Left lung (tissue), 10 donors: ENCODE data around the gene HSD3B7. TPM values are rescaled to one million over a fixed set of nuclear protein-coding genes. Genes with fewer than 3 reads are reported as not detected.

ENCODE experiments used
- ATAC-seq: fragments of 200-7000 bp; cut with Tn5 transposase; one replicate; pipeline ENCODE4 v1.9.1; 2020; ENCODE audit warnings: moderate library complexity
- DNase-seq, 4 donors: peaks; one replicate each; pipeline ENCODE4 v3.0.0-alpha.2; 2013 to 2020
- H3K27ac ChIP-seq, 2 donors: fragments of 200-600 bp; sonication (generic) in 1 of 2; one replicate each; pipeline versions ENCODE4 v1.5.0 to v1.8.0; 2020 to 2021
- H3K27me3 ChIP-seq, 2 donors: fragments of 200-600 bp; sonication (generic) in 1 of 2; one replicate each; pipeline versions ENCODE4 v1.5.0 to v1.8.0; 2020 to 2021
- H3K36me3 ChIP-seq, 2 donors: fragments of 200-600 bp; sonication (generic) in 1 of 2; one replicate each; pipeline versions ENCODE4 v1.5.0 to v1.8.0; 2020 to 2021
- H3K4me1 ChIP-seq, 2 donors: fragments of 200-600 bp; one replicate each; pipeline ENCODE4 v1.8.0; 2021
- H3K4me3 ChIP-seq, 2 donors: fragments of 200-600 bp; sonication (generic) in 1 of 2; one replicate each; pipeline versions ENCODE4 v1.5.0 to v1.8.0; 2020 to 2021; ENCODE audit warnings: mild to moderate bottlenecking in 1 of 2
- H3K9me3 ChIP-seq, 2 donors: fragments of 200-600 bp; sonication (generic) in 1 of 2; one replicate each; pipeline versions ENCODE4 v1.5.0 to v1.8.0; 2020 to 2021
- intact Hi-C, 2 donors: fragments of 100-400 bp; cut with DNase I; formaldehyde crosslinking; loops; one replicate each; pipeline versions ENCODE4 v1.11.2 to v1.14.2; 2022
- polyA plus RNA-seq, 6 donors: library from polyadenylated mRNA; unstranded; fragments of 120-200 nt; gene quantifications; one replicate each; pipeline ENCODE4 v1.2.1, GENCODE V29; 2013; ENCODE audit not compliant: insufficient read length in 6 of 6
- total RNA-seq, 2 donors: library from RNA; stranded (reverse); fragmentation: NEBNext Ultra II Directional; extraction: Animal tissue kit (Norgen Biotek cat#: 25700); gene quantifications; one replicate each; pipeline ENCODE4 v1.2.1, GENCODE V29; 2021
- TF ChIP-seq, protein P1 (sequence below), 2 donors: fragments of 200-600 bp; sonication (generic) in 1 of 2; IDR thresholded peaks; one replicate each; pipeline versions ENCODE4 v1.5.0 to v1.8.0; 2021; ENCODE audit warnings: antibody characterized with exemption in 2 of 2
- donor health status: DM: no; HTN: yes; CAD: no.
- donor health status: DM: no; HTN: no; CAD: no.

Gene HSD3B7
- total and polyA plus RNA-seq, 8 donors = 3.9 to 28.4 (median 4.8) TPM

DNA sequence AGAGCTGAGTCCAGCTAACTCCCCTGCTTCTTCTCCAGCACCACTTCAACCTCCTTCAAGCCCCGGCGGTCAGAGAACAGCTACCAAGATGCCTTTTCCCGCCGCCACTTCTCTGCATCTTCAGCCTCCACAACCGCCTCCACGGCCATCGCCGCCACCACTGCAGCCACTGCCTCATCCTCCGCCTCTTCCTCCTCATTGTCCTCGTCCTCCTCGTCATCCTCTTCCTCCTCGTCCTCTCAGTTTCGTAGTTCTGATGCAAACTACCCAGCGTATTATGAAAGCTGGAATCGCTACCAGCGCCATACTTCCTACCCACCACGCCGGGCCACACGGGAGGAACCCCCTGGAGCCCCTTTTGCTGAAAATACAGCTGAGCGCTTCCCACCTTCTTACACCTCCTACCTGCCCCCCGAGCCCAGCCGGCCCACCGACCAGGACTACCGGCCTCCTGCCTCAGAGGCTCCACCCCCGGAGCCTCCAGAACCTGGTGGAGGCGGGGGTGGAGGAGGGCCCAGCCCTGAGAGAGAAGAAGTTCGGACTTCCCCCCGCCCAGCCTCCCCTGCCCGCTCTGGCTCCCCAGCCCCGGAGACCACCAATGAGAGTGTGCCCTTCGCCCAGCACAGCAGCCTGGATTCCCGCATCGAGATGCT, 20.3 kb upstream of the HSD3B7 start:
- H3K4me1 ChIP-seq = peaks cover 0 to 3% of the 10 kb centered on the region in 2 donors
- H3K27me3 ChIP-seq = no peaks in the 10 kb centered on the region
- TF ChIP-seq, protein P1, sequence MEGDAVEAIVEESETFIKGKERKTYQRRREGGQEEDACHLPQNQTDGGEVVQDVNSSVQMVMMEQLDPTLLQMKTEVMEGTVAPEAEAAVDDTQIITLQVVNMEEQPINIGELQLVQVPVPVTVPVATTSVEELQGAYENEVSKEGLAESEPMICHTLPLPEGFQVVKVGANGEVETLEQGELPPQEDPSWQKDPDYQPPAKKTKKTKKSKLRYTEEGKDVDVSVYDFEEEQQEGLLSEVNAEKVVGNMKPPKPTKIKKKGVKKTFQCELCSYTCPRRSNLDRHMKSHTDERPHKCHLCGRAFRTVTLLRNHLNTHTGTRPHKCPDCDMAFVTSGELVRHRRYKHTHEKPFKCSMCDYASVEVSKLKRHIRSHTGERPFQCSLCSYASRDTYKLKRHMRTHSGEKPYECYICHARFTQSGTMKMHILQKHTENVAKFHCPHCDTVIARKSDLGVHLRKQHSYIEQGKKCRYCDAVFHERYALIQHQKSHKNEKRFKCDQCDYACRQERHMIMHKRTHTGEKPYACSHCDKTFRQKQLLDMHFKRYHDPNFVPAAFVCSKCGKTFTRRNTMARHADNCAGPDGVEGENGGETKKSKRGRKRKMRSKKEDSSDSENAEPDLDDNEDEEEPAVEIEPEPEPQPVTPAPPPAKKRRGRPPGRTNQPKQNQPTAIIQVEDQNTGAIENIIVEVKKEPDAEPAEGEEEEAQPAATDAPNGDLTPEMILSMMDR (IDR thresholded peaks at IDR 0.05) = no peak
- intact Hi-C loops = no loop called here
- no peak overlapping the region for H3K4me3 ChIP-seq
- DNase-seq (no peak), ATAC-seq (no peak)
- H3K36me3 ChIP-seq = peaks cover 0 to 100% of the 10 kb centered on the region in 2 donors
- no peaks in the 10 kb centered on the region for H3K9me3 ChIP-seq
- H3K27ac ChIP-seq = no peak overlapping the region

DNA sequence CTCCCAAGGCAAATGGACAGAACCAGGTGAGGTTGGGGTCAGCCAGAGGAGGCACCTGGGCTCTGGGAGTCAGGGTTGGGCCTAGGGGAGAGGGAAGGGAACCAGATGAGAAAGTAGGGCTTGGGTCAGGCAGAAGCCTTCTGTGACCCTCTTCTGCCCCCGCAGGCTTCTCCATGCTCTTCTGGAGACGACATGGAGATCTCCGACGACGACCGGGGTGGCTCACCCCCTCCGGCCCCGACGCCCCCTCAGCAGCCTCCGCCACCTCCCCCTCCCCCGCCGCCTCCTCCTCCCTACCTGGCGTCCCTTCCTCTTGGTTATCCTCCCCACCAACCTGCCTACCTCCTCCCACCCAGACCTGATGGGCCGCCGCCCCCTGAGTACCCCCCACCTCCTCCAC, 19.6 kb upstream of the HSD3B7 start:
- DNase-seq (no peak), ATAC-seq (no peak)
- Histone ChIP-seq H3K27ac (no peak overlapping the region), H3K9me3 (no peaks in the 10 kb centered on the region), H3K4me3 (no peak overlapping the region), H3K36me3 (peaks cover 0 to 100% of the 10 kb centered on the region in 2 donors), H3K4me1 (no peaks in the 10 kb centered on the region), H3K27me3 (no peaks in the 10 kb centered on the region)
- TF ChIP-seq, protein P1 (IDR thresholded peaks at IDR 0.05) = no peak
- intact Hi-C loops = no loop called here

DNA sequence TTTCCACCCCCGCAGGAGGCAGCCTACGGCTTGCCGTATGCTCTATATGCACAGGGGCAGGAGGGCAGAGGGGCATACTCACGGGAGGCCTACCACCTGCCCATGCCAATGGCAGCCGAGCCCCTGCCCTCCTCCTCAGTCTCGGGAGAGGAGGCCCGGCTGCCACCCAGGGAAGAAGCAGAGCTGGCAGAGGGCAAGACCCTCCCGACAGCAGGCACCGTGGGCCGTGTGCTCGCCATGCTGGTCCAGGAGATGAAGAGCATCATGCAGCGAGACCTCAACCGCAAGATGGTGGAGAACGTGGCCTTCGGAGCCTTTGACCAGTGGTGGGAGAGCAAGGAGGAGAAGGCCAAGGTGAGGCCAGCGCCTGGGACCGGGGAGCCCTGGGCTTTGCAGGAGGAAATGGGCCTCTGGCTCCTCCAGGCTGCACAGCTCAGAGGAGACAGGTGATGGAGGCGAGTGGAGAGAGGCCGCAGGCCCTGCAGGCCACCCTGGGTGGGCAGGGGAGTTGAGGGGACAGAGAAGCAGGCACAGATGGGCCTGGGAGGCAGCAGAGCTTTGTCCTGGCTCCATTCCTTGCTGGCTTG, 18.9 kb upstream of the HSD3B7 start:
- Histone ChIP-seq H3K27me3 (no peaks in the 10 kb centered on the region), H3K36me3 (peaks cover 0 to 100% of the 10 kb centered on the region in 2 donors), H3K27ac (no peak overlapping the region), H3K4me3 (no peak overlapping the region), H3K4me1 (no peaks in the 10 kb centered on the region), H3K9me3 (no peaks in the 10 kb centered on the region)
- intact Hi-C loops = no loop called here
- TF ChIP-seq, protein P1 (IDR thresholded peaks at IDR 0.05) = no peak
- DNase-seq (no peak), ATAC-seq (no peak)

DNA sequence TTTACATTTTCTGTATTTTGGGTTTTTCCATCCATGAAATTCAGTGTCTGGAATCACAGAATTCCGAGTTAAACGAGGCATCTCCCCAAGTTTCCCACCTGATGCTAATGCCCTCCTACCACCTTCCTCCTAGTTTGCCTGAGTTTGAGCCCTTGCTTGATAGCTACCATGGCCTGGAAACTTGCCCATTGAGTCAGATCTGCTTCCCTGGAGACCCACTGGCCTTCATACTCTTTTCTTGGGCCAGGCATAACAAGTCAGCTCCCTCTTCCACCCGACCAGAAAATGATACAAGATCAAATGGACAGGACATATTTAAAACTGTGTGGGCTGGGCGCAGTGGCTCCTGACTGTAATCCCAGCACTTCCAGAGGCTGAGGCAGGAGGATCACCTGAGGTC, 17.2 kb upstream of the HSD3B7 start:
- no peak overlapping the region for H3K27ac ChIP-seq
- no peaks in the 10 kb centered on the region for H3K9me3 ChIP-seq
- intact Hi-C loops = no loop called here
- no peak overlapping the region for H3K4me3 ChIP-seq
- DNase-seq (no peak), ATAC-seq (no peak)
- TF ChIP-seq, protein P1 (IDR thresholded peaks at IDR 0.05) = no peak
- no peaks in the 10 kb centered on the region for H3K27me3 ChIP-seq
- peaks cover 0 to 100% of the 10 kb centered on the region in 2 donors for H3K36me3 ChIP-seq
- no peaks in the 10 kb centered on the region for H3K4me1 ChIP-seq

DNA sequence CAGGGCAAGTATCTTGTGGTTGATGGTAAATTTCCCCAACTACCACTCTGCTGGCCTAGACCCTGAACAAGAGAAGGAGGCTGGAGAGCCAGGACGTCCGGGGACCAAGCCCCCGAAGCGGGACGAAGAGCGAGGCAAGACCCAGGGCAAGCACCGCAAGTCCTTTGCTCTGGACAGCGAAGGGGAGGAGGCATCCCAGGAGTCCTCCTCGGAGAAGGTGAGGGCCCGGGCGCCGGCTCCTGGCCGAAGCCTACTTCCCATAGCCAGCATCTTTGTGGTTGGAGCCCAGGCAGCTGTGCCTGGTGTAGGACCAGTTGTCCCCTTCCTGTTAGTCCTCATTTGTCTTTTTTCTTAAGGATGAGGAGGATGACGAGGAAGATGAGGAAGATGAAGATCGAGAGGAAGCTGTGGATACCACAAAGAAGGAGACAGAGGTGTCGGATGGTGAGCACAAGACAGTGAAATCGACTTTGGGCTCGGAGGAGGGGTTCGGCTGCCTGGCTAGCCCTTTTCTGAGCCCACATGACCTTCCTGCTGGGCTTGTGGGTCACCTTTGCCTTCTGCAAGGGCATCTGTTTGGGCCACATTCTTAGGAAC, 15.7 kb upstream of the HSD3B7 start:
- no peaks in the 10 kb centered on the region for H3K4me1 ChIP-seq
- intact Hi-C loops = no loop called here
- no peak overlapping the region for H3K27ac ChIP-seq
- DNase-seq = no peak
- H3K9me3 ChIP-seq = no peaks in the 10 kb centered on the region
- H3K36me3 ChIP-seq = peaks cover 0 to 100% of the 10 kb centered on the region in 2 donors
- TF ChIP-seq, protein P1 (IDR thresholded peaks at IDR 0.05) = no peak
- ATAC-seq = no peak
- no peak overlapping the region for H3K4me3 ChIP-seq
- no peaks in the 10 kb centered on the region for H3K27me3 ChIP-seq
